ENCODE data around the gene ABCG1.

DNA sequence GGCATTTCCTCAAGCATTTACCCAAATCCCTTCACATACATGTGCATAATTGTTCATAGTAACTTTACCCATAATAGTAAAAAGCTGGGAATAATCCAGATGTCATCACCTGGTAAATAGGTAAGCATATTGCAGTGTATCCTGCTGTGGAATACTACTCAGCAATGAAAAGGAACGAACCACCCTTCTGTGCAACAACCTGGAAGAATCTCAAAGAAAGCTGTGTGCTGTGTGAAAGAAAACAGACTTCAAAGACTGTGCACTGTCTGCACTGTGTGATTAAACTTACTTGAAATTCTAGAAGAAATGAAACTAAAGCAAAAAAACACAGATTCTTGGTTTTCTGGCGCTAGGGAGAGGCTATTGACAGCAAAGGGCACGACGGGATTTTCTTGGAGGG is 118.3 kb downstream of the ABCG1 start:
- TF ChIP-seq, protein P1, sequence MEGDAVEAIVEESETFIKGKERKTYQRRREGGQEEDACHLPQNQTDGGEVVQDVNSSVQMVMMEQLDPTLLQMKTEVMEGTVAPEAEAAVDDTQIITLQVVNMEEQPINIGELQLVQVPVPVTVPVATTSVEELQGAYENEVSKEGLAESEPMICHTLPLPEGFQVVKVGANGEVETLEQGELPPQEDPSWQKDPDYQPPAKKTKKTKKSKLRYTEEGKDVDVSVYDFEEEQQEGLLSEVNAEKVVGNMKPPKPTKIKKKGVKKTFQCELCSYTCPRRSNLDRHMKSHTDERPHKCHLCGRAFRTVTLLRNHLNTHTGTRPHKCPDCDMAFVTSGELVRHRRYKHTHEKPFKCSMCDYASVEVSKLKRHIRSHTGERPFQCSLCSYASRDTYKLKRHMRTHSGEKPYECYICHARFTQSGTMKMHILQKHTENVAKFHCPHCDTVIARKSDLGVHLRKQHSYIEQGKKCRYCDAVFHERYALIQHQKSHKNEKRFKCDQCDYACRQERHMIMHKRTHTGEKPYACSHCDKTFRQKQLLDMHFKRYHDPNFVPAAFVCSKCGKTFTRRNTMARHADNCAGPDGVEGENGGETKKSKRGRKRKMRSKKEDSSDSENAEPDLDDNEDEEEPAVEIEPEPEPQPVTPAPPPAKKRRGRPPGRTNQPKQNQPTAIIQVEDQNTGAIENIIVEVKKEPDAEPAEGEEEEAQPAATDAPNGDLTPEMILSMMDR (IDR thresholded peaks at IDR 0.05): no peak
- no peak for TF ChIP-seq POLR2A (IDR thresholded peaks at IDR 0.05)
